GM21526 (cell line): ENCODE results near the gene ZFC3H1.
A peak's percentile ranks its signal among the peaks of the same experiment; 100 is the strongest.

Experiments used
- ATAC-seq: cut with Tn5 transposase; IDR thresholded peaks from one replicate; pipeline ENCODE4 v1.9.1; 2021; ENCODE audit warnings: moderate library complexity; ENCODE audit not compliant: unreplicated experiment, low FRiP score

ZFC3H1 gene

GRCh38 chr12:71682466-71682865 is 18.8 kb upstream of the ZFC3H1 start:
- ATAC-seq, result no peak

GRCh38 chr12:71671816-71672215 is 8.2 kb upstream of the ZFC3H1 start:
- no peak for ATAC-seq

- ATAC-seq, result no peak
Observed at GRCh38 chr12:71671311-71671710, 7.7 kb upstream of the ZFC3H1 start.

- no peak for ATAC-seq
Observed at GRCh38 chr12:71666259-71666658, 2.6 kb upstream of the ZFC3H1 start.

- no peak for ATAC-seq
Observed at GRCh38 chr12:71665090-71665463, 1.4 kb upstream of the ZFC3H1 start.

- peak; percentile 15 for ATAC-seq
Observed at GRCh38 chr12:71664411-71665089, 902 bp upstream of the ZFC3H1 start.

GRCh38 chr12:71662849-71663560 is 643 bp downstream of the ZFC3H1 start:
- peak; percentile 27 for ATAC-seq

GRCh38 chr12:71661977-71662530 is 1.6 kb downstream of the ZFC3H1 start:
- ATAC-seq, result no peak

- ATAC-seq, result no peak
Observed at GRCh38 chr12:71656740-71657139, 6.9 kb downstream of the ZFC3H1 start.

- ATAC-seq, result no peak
Observed at GRCh38 chr12:71655907-71656306, 7.7 kb downstream of the ZFC3H1 start.

GRCh38 chr12:71655495-71655894 is 8.2 kb downstream of the ZFC3H1 start:
- ATAC-seq, result no peak

GRCh38 chr12:71654200-71654599 is 9.4 kb downstream of the ZFC3H1 start:
- no peak for ATAC-seq

GRCh38 chr12:71653137-71653536 is 10.5 kb downstream of the ZFC3H1 start:
- no peak for ATAC-seq

- ATAC-seq, result no peak
Observed at GRCh38 chr12:71652656-71653055, 11.0 kb downstream of the ZFC3H1 start.

- ATAC-seq, result no peak
Observed at GRCh38 chr12:71649401-71649800, 14.2 kb downstream of the ZFC3H1 start.

GRCh38 chr12:71648537-71648936 is 15.1 kb downstream of the ZFC3H1 start:
- no peak for ATAC-seq

GRCh38 chr12:71646512-71646911 is 17.1 kb downstream of the ZFC3H1 start:
- ATAC-seq, result no peak

GRCh38 chr12:71645268-71645667 is 18.4 kb downstream of the ZFC3H1 start:
- no peak for ATAC-seq

- peak; percentile 63 for ATAC-seq
Observed at GRCh38 chr12:71642264-71642663, 21.4 kb downstream of the ZFC3H1 start.

- no peak for ATAC-seq
Observed at GRCh38 chr12:71641390-71641789, 22.3 kb downstream of the ZFC3H1 start.

- ATAC-seq, result no peak
Observed at GRCh38 chr12:71640316-71640715, 23.3 kb downstream of the ZFC3H1 start.

- no peak for ATAC-seq
Observed at GRCh38 chr12:71639341-71639760, 24.3 kb downstream of the ZFC3H1 start.
